Neural progenitor cell (in vitro differentiated cells): ENCODE measurements around the gene CRACDL. TPM values are rescaled to one million over a fixed set of nuclear protein-coding genes. Genes with fewer than 3 reads are reported as not detected.

Experiments used
- DNase-seq: peaks from one replicate; pipeline ENCODE4 v3.0.0-alpha.2; 2016; ENCODE audit warnings: low spot score
- H2AFZ ChIP-seq: fragments of 200-600 bp; sonication (generic); replicated peaks from 2 replicates; pipeline ENCODE4 v1.6.1; 2016; ENCODE audit warnings: antibody characterized with exemption
- H3F3A ChIP-seq: fragments of 200-600 bp; sonication (generic); 2 replicates; pipeline ENCODE4 v1.6.1; 2016; ENCODE audit warnings: antibody characterized with exemption, low read depth
- H3K27ac ChIP-seq: fragments of 200-600 bp; sonication (generic); 2 replicates; pipeline ENCODE4 v1.5.1; 2016; ENCODE audit warnings: mild to moderate bottlenecking
- H3K27me3 ChIP-seq: fragments of 200-600 bp; sonication (generic); 2 replicates; pipeline ENCODE4 v1.6.1; 2016; ENCODE audit warnings: mild to moderate bottlenecking, moderate library complexity
- H3K36me3 ChIP-seq: fragments of 200-600 bp; sonication (generic); 2 replicates; pipeline ENCODE4 v1.5.1; 2016
- H3K4me1 ChIP-seq: fragments of 200-600 bp; sonication (generic); 2 replicates; pipeline ENCODE4 v1.6.1; 2016; ENCODE audit warnings: mixed run types
- H3K4me2 ChIP-seq: fragments of 200-600 bp; sonication (generic); 2 replicates; pipeline ENCODE4 v1.6.1; 2016
- H3K4me3 ChIP-seq: fragments of 200-600 bp; sonication (generic); 2 replicates; pipeline ENCODE4 v1.5.1; 2016
- H3K79me2 ChIP-seq: fragments of 200-600 bp; sonication (generic); 2 replicates; pipeline ENCODE4 v1.6.1; 2016; ENCODE audit warnings: low read depth
- H3K9ac ChIP-seq: fragments of 200-600 bp; sonication (generic); 2 replicates; pipeline ENCODE4 v1.6.1; 2016
- H3K9me3 ChIP-seq: fragments of 200-600 bp; sonication (generic); 2 replicates; pipeline ENCODE4 v1.5.1; 2016; ENCODE audit warnings: low read depth
- H4K20me1 ChIP-seq: fragments of 200-600 bp; sonication (generic); 2 replicates; pipeline ENCODE4 v1.6.1; 2016; ENCODE audit warnings: low read depth
- H3K27ac Mint-ChIP-seq: 3 replicates; pipeline ENCODE4 v1.8.0; 2021; ENCODE audit warnings: mixed read lengths
- H3K27me3 Mint-ChIP-seq: 2 replicates; pipeline ENCODE4 v1.8.0; 2022; ENCODE audit warnings: low read depth, mild to moderate bottlenecking, inconsistent platforms, moderate library complexity, mixed read lengths; ENCODE audit not compliant: insufficient read depth
- H3K36me3 Mint-ChIP-seq: 3 replicates; pipeline ENCODE4 v1.8.0; 2021; ENCODE audit warnings: mixed read lengths
- H3K4me1 Mint-ChIP-seq: 3 replicates; pipeline ENCODE4 v1.8.0; 2021; ENCODE audit warnings: mixed read lengths
- H3K4me3 Mint-ChIP-seq: 3 replicates; pipeline ENCODE4 v1.8.0; 2021; ENCODE audit warnings: mild to moderate bottlenecking, moderate library complexity, mixed read lengths
- H3K9me3 Mint-ChIP-seq: 3 replicates; pipeline ENCODE4 v1.8.0; 2020; ENCODE audit warnings: mixed read lengths
- CTCF ChIP-seq: fragments of 200-600 bp; sonication (generic); IDR thresholded peaks from 2 replicates; pipeline ENCODE4 v1.5.1; 2017; ENCODE audit warnings: antibody characterized with exemption, mild to moderate bottlenecking
- EZH2 ChIP-seq: fragments of 200-600 bp; sonication (generic); IDR thresholded peaks from 2 replicates; pipeline ENCODE4 v1.6.1; 2017; ENCODE audit warnings: antibody characterized with exemption, mild to moderate bottlenecking, moderate library complexity
- EZH2phosphoT487 ChIP-seq: fragments of 200-600 bp; sonication (generic); IDR thresholded peaks from 2 replicates; pipeline ENCODE4 v1.6.1; 2017; ENCODE audit warnings: antibody characterized with exemption
- total RNA-seq: library from RNA; depleted of rRNA; stranded (reverse); fragments of >200 nt; gene quantifications from 2 replicates; pipeline ENCODE4 v1.2.3, GENCODE V29; 2015; ENCODE audit warnings: low replicate concordance

CRACDL gene
- total RNA-seq, 1 donor from 2014 or later: 0.07 TPM

DNA sequence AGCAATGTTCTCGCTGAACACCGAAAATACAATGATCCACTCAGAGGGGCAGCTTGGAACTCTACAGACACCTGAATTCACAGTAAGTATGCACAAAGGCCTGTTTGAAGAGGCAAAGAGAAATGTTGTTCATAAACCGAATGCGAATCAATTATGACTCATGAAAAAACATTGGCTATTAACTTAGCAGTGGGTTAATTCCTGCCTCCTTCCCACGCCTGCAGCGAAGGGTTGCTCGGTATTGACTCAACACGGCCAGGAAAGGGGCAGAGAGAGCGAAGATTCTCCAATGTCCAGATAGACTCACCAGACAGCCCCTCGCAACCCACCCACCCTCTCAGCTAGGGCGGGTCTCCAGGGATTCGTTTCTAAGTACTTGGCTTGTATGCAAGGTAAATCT is 9.4 kb downstream of the CRACDL start:
- H3K4me1 ChIP-seq: no peaks in the 10 kb centered on the region
- TF ChIP-seq EZH2phosphoT487 (no peak), CTCF (no peak), EZH2 (no peak)

GRCh38 chr2:98924910-98925309 is 11.1 kb downstream of the CRACDL start:
- H4K20me1 ChIP-seq: no peaks in the 10 kb centered on the region
- peaks cover 6% of the 10 kb centered on the region for H3K27me3 Mint-ChIP-seq
- DNase-seq: no peak
- no peaks in the 10 kb centered on the region for H3F3A ChIP-seq
- no peak overlapping the region for H3K4me3 Mint-ChIP-seq
- H3K4me2 ChIP-seq: no peak overlapping the region
- no peaks in the 10 kb centered on the region for H3K9me3 ChIP-seq
- no peak overlapping the region for H3K27ac ChIP-seq
- H2AFZ ChIP-seq: no peak overlapping the region
- no peaks in the 10 kb centered on the region for H3K36me3 Mint-ChIP-seq
- H3K4me1 Mint-ChIP-seq: no peaks in the 10 kb centered on the region
- no peaks in the 10 kb centered on the region for H3K36me3 ChIP-seq
- H3K27ac Mint-ChIP-seq: no peak overlapping the region
- no peaks in the 10 kb centered on the region for H3K9me3 Mint-ChIP-seq
- TF ChIP-seq EZH2 (no peak), EZH2phosphoT487 (no peak), CTCF (no peak)
- H3K4me1 ChIP-seq: no peaks in the 10 kb centered on the region
- H3K9ac ChIP-seq: no peak overlapping the region
- H3K27me3 ChIP-seq: no peaks in the 10 kb centered on the region
- H3K4me3 ChIP-seq: no peak overlapping the region
- H3K79me2 ChIP-seq: no peaks in the 10 kb centered on the region

More for the DNA sequence above, 9.4 kb downstream of the CRACDL start:
- no peak overlapping the region for H3K27ac Mint-ChIP-seq
- H3K4me1 Mint-ChIP-seq: no peaks in the 10 kb centered on the region
- Histone ChIP-seq H3K4me3 (no peak overlapping the region), H3K36me3 (no peaks in the 10 kb centered on the region), H2AFZ (no peak overlapping the region), H3K9me3 (no peaks in the 10 kb centered on the region), H3K27ac (no peak overlapping the region), H3K79me2 (no peaks in the 10 kb centered on the region), H3K4me2 (no peak overlapping the region), H3K27me3 (no peaks in the 10 kb centered on the region), H3K9ac (no peak overlapping the region), H4K20me1 (no peaks in the 10 kb centered on the region), H3F3A (no peaks in the 10 kb centered on the region)
- no peaks in the 10 kb centered on the region for H3K36me3 Mint-ChIP-seq
- DNase-seq: no peak
- H3K4me3 Mint-ChIP-seq: no peak overlapping the region
- H3K27me3 Mint-ChIP-seq: peaks cover 2% of the 10 kb centered on the region
- no peaks in the 10 kb centered on the region for H3K9me3 Mint-ChIP-seq

DNA sequence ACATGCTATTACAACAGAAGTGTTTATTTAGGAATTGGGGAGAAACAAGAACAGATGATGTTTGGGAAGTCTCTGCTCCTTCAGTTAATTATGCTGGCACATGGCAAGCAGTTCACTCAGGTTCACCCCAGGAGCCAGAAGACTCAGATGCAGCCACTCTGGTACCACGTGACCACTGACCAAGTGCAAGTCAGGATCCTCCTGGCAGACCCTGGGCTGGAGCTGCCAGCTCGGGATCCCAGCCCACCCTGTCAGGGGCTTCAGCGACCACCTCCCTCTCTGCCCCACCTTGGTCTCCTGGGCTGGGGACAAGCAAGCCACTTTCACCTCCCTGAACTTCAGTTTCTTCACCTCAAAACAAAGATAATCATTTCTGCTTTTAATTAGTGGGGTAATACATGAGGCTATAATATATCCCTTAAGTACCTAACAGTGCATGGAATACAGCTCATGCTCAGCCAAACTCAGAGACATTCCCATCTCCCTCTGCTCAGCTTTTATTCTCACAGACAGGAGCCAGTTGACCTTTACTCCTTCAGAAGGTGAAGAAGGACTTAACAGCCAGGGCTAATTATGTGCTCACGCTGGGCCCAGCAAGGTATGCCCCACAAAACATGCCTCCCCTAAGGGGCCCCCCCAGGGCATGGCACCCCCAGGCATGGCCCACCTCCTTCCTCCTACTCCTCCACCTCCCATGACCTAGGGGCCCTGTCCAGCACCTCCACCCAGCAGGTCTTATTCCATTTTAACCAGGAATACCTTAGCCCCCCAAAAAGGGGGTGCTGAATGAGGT is 11.8 kb downstream of the CRACDL start:
- Mint-ChIP-seq H3K27me3 (peaks cover 6% of the 10 kb centered on the region), H3K36me3 (no peaks in the 10 kb centered on the region), H3K27ac (no peak overlapping the region), H3K4me1 (no peaks in the 10 kb centered on the region), H3K9me3 (no peaks in the 10 kb centered on the region), H3K4me3 (no peak overlapping the region)
- Histone ChIP-seq H3F3A (no peaks in the 10 kb centered on the region), H3K27me3 (no peaks in the 10 kb centered on the region), H3K36me3 (no peaks in the 10 kb centered on the region), H3K79me2 (no peaks in the 10 kb centered on the region), H3K4me1 (no peaks in the 10 kb centered on the region), H3K27ac (no peak overlapping the region), H3K4me3 (no peak overlapping the region), H3K9ac (no peak overlapping the region), H2AFZ (no peak overlapping the region), H3K9me3 (no peaks in the 10 kb centered on the region), H4K20me1 (no peaks in the 10 kb centered on the region), H3K4me2 (no peak overlapping the region)
- TF ChIP-seq CTCF: no peak
- no peak for TF ChIP-seq EZH2
- no peak for TF ChIP-seq EZH2phosphoT487
- DNase-seq: no peak
